DLD1 (cell line): ENCODE measurements around the gene MYO7B.

Experiments used
- in situ Hi-C: cut with HindIII; loops from 2 replicates; pipeline ENCODE4 v1.10.0; 2017; ENCODE audit warnings: low sequenced_read_pairs

Gene MYO7B

GRCh38 chr2:127674241-127675209 lies 139.0 kb downstream of the MYO7B start:
- in situ Hi-C loops = no loop called here

GRCh38 chr2:127675331-127676261 lies 140.1 kb downstream of the MYO7B start, which contains the start of gene LIMS2:
LIMS2 (minus strand) TSS chr2:127675530; CDS start chr2:127675024, 506 bp downstream.
- in situ Hi-C loops = no loop called here

- in situ Hi-C loops = no loop called here
Observed at GRCh38 chr2:127676906-127677305, 141.4 kb downstream of the MYO7B start.

- in situ Hi-C loops = no loop called here
Observed at GRCh38 chr2:127678531-127678930, 143.0 kb downstream of the MYO7B start.

GRCh38 chr2:127678991-127679390 lies 143.5 kb downstream of the MYO7B start:
- in situ Hi-C loops = no loop called here

- in situ Hi-C loops = no loop called here
Observed at GRCh38 chr2:127679680-127680361, 144.3 kb downstream of the MYO7B start.

- in situ Hi-C loops = no loop called here
Observed at GRCh38 chr2:127680706-127681287, 145.3 kb downstream of the MYO7B start.

GRCh38 chr2:127681288-127681804 lies 145.9 kb downstream of the MYO7B start:
- in situ Hi-C loops = no loop called here

- in situ Hi-C loops = no loop called here
Observed at GRCh38 chr2:127681976-127682857, 146.7 kb downstream of the MYO7B start.

GRCh38 chr2:127683056-127683455 lies 147.6 kb downstream of the MYO7B start:
- in situ Hi-C loops = no loop called here

- in situ Hi-C loops = no loop called here
Observed at GRCh38 chr2:127683757-127684156, 148.3 kb downstream of the MYO7B start.

GRCh38 chr2:127685410-127686080 lies 150.1 kb downstream of the MYO7B start:
- in situ Hi-C loops = no loop called here
